ENCODE data around the gene CEP57. TPM values are rescaled to one million over a fixed set of nuclear protein-coding genes. Genes with fewer than 3 reads are reported as not detected.

CEP57 gene
- total and polyA plus RNA-seq, 2 experiments from 2014 or later: 36.8 to 48.8 TPM

DNA sequence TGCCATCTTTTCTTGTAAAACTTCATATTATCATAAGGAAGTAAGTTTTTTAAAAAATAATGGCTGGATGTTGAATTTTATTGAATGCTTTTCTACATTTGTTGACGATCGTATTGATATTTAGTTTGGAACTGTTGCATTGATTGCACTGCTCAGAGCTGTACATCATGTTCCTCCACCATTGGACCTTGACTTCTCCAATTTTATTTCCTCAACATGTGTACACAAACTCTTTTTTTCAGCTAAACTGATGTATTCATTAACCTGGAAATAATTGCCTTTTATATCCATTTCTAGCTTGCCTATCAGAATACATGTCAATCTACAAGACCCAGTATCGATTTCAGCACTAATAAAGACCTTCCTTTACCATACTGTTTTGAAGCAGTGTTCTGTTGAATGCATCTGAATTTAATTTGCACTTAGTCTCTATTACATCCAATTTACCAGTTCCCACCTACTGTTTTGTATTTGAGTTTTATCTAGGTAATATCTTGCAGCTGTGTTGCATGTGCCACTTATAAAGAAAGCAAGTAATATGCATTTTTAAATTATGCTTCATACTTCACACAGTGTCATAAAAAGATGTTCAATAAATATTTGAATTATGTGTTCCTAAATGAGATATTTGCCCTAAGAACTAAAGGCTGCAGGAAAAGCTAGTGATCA lies 5.5 kb downstream of the CEP57 start:
- no peak overlapping the region for H2AFZ ChIP-seq
- no peaks in the 10 kb centered on the region for H3K36me3 ChIP-seq (replicated peaks; ENCODE audit: insufficient read depth, low read depth)
- H3K4me3 ChIP-seq: no peak overlapping the region
- no peaks in the 10 kb centered on the region for H3K9me2 ChIP-seq (replicated peaks; ENCODE audit: insufficient read depth)
- peak overlapping the region; percentile 47 for H3K4me2 ChIP-seq
- no peak overlapping the region for H3K27ac ChIP-seq
- 75% methylated on average over 3 of the region's 3 CpGs for WGBS (ENCODE audit: low lambda C conversion rate, missing lambda C conversion rate)
- H3K79me2 ChIP-seq: peaks cover 85% of the 10 kb centered on the region
- H3K27me3 ChIP-seq: no peaks in the 10 kb centered on the region
- no peaks in the 10 kb centered on the region for H4K20me1 ChIP-seq (ENCODE audit: insufficient read depth, poor library complexity, severe bottlenecking)
- no peak for DNase-seq (ENCODE audit: low spot score)
- H3K4me1 ChIP-seq (ENCODE audit: insufficient read depth): peaks cover 17% of the 10 kb centered on the region
- H3K9me3 ChIP-seq (ENCODE audit: low read depth): no peaks in the 10 kb centered on the region
- no peak for TF ChIP-seq EZH2 (IDR thresholded peaks at IDR 0.05; ENCODE audit: borderline replicate concordance)
- no peak for TF ChIP-seq EZH2phosphoT487 (IDR thresholded peaks at IDR 0.05; ENCODE audit: low read depth, severe bottlenecking, unreplicated experiment)
- no peak for TF ChIP-seq CTCF (IDR thresholded peaks at IDR 0.05; ENCODE audit: poor library complexity)

- no peaks in the 10 kb centered on the region for H3K27me3 ChIP-seq
- no peak for DNase-seq (ENCODE audit: low spot score)
- H2AFZ ChIP-seq: no peak overlapping the region
- peaks cover 81% of the 10 kb centered on the region for H3K79me2 ChIP-seq
- TF ChIP-seq EZH2phosphoT487 (IDR thresholded peaks at IDR 0.05; ENCODE audit: low read depth, severe bottlenecking, unreplicated experiment): no peak
- TF ChIP-seq EZH2 (IDR thresholded peaks at IDR 0.05; ENCODE audit: borderline replicate concordance): no peak
- no peak for TF ChIP-seq CTCF (IDR thresholded peaks at IDR 0.05; ENCODE audit: poor library complexity)
- H3K9me2 ChIP-seq (replicated peaks; ENCODE audit: insufficient read depth): no peaks in the 10 kb centered on the region
- H3K9me3 ChIP-seq (ENCODE audit: low read depth): no peaks in the 10 kb centered on the region
- H4K20me1 ChIP-seq (ENCODE audit: insufficient read depth, poor library complexity, severe bottlenecking): no peaks in the 10 kb centered on the region
- H3K4me3 ChIP-seq: no peak overlapping the region
- H3K4me1 ChIP-seq (ENCODE audit: insufficient read depth): peaks cover 17% of the 10 kb centered on the region
- WGBS (ENCODE audit: low lambda C conversion rate, missing lambda C conversion rate): 50% methylated on average over 4 of the region's 4 CpGs
- H3K4me2 ChIP-seq: peak overlapping the region; percentile 47
- H3K27ac ChIP-seq: no peak overlapping the region
- no peaks in the 10 kb centered on the region for H3K36me3 ChIP-seq (replicated peaks; ENCODE audit: insufficient read depth, low read depth)
These were observed 6.2 kb downstream of the CEP57 start for GRCh38 chr11:95796501-95796900.

DNA sequence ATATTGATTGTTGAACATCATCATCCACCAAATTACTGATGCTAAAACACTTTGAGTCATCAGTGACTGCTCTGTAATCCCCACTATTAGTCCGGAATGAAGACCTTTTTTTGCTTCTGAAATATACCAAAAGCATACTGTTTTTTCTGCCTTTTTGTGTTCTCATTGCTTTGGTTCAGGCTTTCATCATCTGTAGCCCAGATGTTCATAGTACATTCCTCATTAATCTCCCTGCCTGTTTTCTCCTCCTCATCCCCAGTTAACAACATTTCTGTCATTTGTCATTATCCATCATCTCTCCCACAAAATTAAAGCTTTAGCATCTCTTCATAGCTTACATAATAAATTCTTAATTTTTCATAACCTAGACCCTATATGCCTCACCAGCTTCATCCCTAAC lies 9.2 kb downstream of the CEP57 start:
- Histone ChIP-seq H3K4me2 (no peak overlapping the region), H3K27ac (no peak overlapping the region), H4K20me1 (ENCODE audit: insufficient read depth, poor library complexity, severe bottlenecking) (no peaks in the 10 kb centered on the region), H3K4me1 (ENCODE audit: insufficient read depth) (peaks cover 17% of the 10 kb centered on the region), H3K9me3 (ENCODE audit: low read depth) (no peaks in the 10 kb centered on the region), H3K79me2 (peaks cover 51% of the 10 kb centered on the region), H3K27me3 (no peaks in the 10 kb centered on the region), H3K9me2 (replicated peaks; ENCODE audit: insufficient read depth) (no peaks in the 10 kb centered on the region), H3K4me3 (no peak overlapping the region), H2AFZ (no peak overlapping the region), H3K36me3 (replicated peaks; ENCODE audit: insufficient read depth, low read depth) (no peaks in the 10 kb centered on the region)
- WGBS (ENCODE audit: low lambda C conversion rate, missing lambda C conversion rate): 58% methylated on average over 1 of the region's 1 CpG
- DNase-seq (ENCODE audit: low spot score): no peak
- no peak for TF ChIP-seq CTCF (IDR thresholded peaks at IDR 0.05; ENCODE audit: poor library complexity)
- TF ChIP-seq EZH2 (IDR thresholded peaks at IDR 0.05; ENCODE audit: borderline replicate concordance): no peak
- TF ChIP-seq EZH2phosphoT487 (IDR thresholded peaks at IDR 0.05; ENCODE audit: low read depth, severe bottlenecking, unreplicated experiment): no peak

All from hepatocyte (in vitro differentiated cells).